HEK293 (cell line): Measurements from ENCODE around the gene LMF1.

ENCODE experiments used
- CTCF ChIA-PET: fragments of 350-600 bp; formaldehyde crosslinking; extraction: SDS; loops from one replicate; lab custom pipeline; 2021; ENCODE audit warnings: antibody characterized with exemption; lab: Yijun Ruan, JAX
- POLR2A ChIA-PET: fragments of 300-600 bp; formaldehyde crosslinking; extraction: SDS; loops from one replicate; lab custom pipeline; 2020; ENCODE audit warnings: antibody characterized with exemption, inconsistent platforms; lab: Yijun Ruan, JAX
- H3K27ac ChIP-seq: fragments of 200-500 bp; sonication (Bioruptor generic); 2 replicates; pipeline ENCODE4 v1.5.1; 2014; ENCODE audit warnings: low read depth, low read length, control low read depth, inconsistent platforms; ENCODE audit errors: extremely low read depth
- H3K36me3 ChIP-seq, 2 experiments: fragments of 200-500 bp in 1 of 2; sonication (Bioruptor generic) in 1 of 2; 1 replicate in 1 of 2; 2 replicates in 1 of 2; pipeline ENCODE4 v1.5.1; 2014 to 2017; ENCODE audit warnings: inconsistent platforms in 2 of 2, low read length in 2 of 2; ENCODE audit not compliant: control insufficient read depth in 2 of 2, insufficient read depth in 1 of 2
- H3K4me1 ChIP-seq: fragments of 200-500 bp; sonication (Bioruptor generic); 2 replicates; pipeline ENCODE4 v1.5.1; 2014; ENCODE audit warnings: mild to moderate bottlenecking, low read length, inconsistent platforms; ENCODE audit not compliant: control insufficient read depth, insufficient read depth
- H3K4me3 ChIP-seq: 2 replicates; pipeline ENCODE4 v1.5.1; 2011; ENCODE audit warnings: low read depth, mild to moderate bottlenecking, control low read depth, low read length, moderate library complexity
- H3K9me3 ChIP-seq: fragments of 200-500 bp; sonication (Bioruptor generic); 2 replicates; pipeline ENCODE4 v1.5.1; 2014; ENCODE audit warnings: low read depth, low read length, inconsistent platforms; ENCODE audit not compliant: control insufficient read depth, insufficient read depth
- BCL11A ChIP-seq: fragments of 450-650 bp; formaldehyde crosslinking; IDR thresholded peaks from 2 replicates; pipeline ENCODE4 v1.5.1; 2016; ENCODE audit warnings: low read depth, missing biosample characterization, missing genetic modification characterization
- HOXC10 ChIP-seq: sonication (generic); formaldehyde crosslinking; IDR thresholded peaks from 2 replicates; pipeline ENCODE4 v1.8.1; 2023; ENCODE audit warnings: mild to moderate bottlenecking, missing genetic modification reagents
- RBAK ChIP-seq: fragments of 450-650 bp; formaldehyde crosslinking; IDR thresholded peaks from 2 replicates; pipeline ENCODE4 v1.5.1; 2016; ENCODE audit warnings: missing biosample characterization, missing genetic modification characterization
- REPIN1 ChIP-seq: fragments of 450-650 bp; formaldehyde crosslinking; IDR thresholded peaks from 2 replicates; pipeline ENCODE4 v1.5.1; 2017; ENCODE audit warnings: missing biosample characterization, missing genetic modification characterization, low read depth
- SCRT1 ChIP-seq: fragments of 450-650 bp; formaldehyde crosslinking; IDR thresholded peaks from 2 replicates; pipeline ENCODE4 v1.5.1; 2016; ENCODE audit warnings: missing biosample characterization, missing genetic modification characterization, borderline replicate concordance
- TCF7L2 ChIP-seq: IDR thresholded peaks from 2 replicates; pipeline ENCODE4 v1.6.1; 2011; ENCODE audit warnings: low read depth, mild to moderate bottlenecking, inconsistent platforms, low read length, moderate library complexity, borderline replicate concordance
- YY1 ChIP-seq: fragments of 450-650 bp; formaldehyde crosslinking; IDR thresholded peaks from 2 replicates; pipeline ENCODE4 v1.5.1; 2018; ENCODE audit warnings: missing biosample characterization, missing genetic modification characterization
- ZBTB11 ChIP-seq: fragments of 450-650 bp; formaldehyde crosslinking; conservative IDR thresholded peaks from 2 replicates; pipeline ENCODE4 v1.5.1; 2016; ENCODE audit warnings: low read depth, missing biosample characterization, missing genetic modification characterization
- ZNF132 ChIP-seq: fragments of 450-650 bp; formaldehyde crosslinking; IDR thresholded peaks from 2 replicates; pipeline ENCODE4 v1.5.1; 2017; ENCODE audit warnings: missing biosample characterization, missing genetic modification characterization, borderline replicate concordance
- ZNF175 ChIP-seq: fragments of 450-650 bp; formaldehyde crosslinking; IDR thresholded peaks from 2 replicates; pipeline ENCODE4 v1.5.1; 2016; ENCODE audit warnings: missing biosample characterization, missing genetic modification characterization
- ZNF202 ChIP-seq: fragments of 450-650 bp; formaldehyde crosslinking; IDR thresholded peaks from 2 replicates; pipeline ENCODE4 v1.5.1; 2016; ENCODE audit warnings: missing biosample characterization, missing genetic modification characterization, borderline replicate concordance
- ZNF354C ChIP-seq: fragments of 450-650 bp; formaldehyde crosslinking; IDR thresholded peaks from 2 replicates; pipeline ENCODE4 v1.5.1; 2016; ENCODE audit warnings: missing biosample characterization, missing genetic modification characterization, low read depth, borderline replicate concordance
- ZNF362 ChIP-seq: fragments of 450-650 bp; formaldehyde crosslinking; IDR thresholded peaks from 2 replicates; pipeline ENCODE4 v1.5.1; 2016; ENCODE audit warnings: missing biosample characterization, missing genetic modification characterization
- ZNF391 ChIP-seq: fragments of 450-650 bp; formaldehyde crosslinking; IDR thresholded peaks from 2 replicates; pipeline ENCODE4 v1.5.1; 2016; ENCODE audit warnings: low read depth, missing biosample characterization, missing genetic modification characterization, borderline replicate concordance
- ZNF580 ChIP-seq: fragments of 450-650 bp; formaldehyde crosslinking; IDR thresholded peaks from 2 replicates; pipeline ENCODE4 v1.5.1; 2016; ENCODE audit warnings: missing biosample characterization, missing genetic modification characterization
- ZNF654 ChIP-seq: fragments of 450-650 bp; formaldehyde crosslinking; IDR thresholded peaks from 2 replicates; pipeline ENCODE4 v1.5.1; 2016; ENCODE audit warnings: low read depth, missing biosample characterization, missing genetic modification characterization
- ZNF677 ChIP-seq: fragments of 450-650 bp; IDR thresholded peaks from 2 replicates; pipeline ENCODE4 v1.5.0; 2018; ENCODE audit warnings: missing biosample characterization, mild to moderate bottlenecking, missing genetic modification characterization, moderate library complexity
- ZNF768 ChIP-seq: fragments of 450-650 bp; formaldehyde crosslinking; IDR thresholded peaks from 2 replicates; pipeline ENCODE4 v1.5.1; 2018; ENCODE audit warnings: missing biosample characterization, mild to moderate bottlenecking, missing genetic modification characterization
- ZNF776 ChIP-seq: fragments of 450-650 bp; formaldehyde crosslinking; IDR thresholded peaks from 2 replicates; pipeline ENCODE4 v1.5.0; 2017; ENCODE audit warnings: missing biosample characterization, missing genetic modification characterization, borderline replicate concordance
- ZNF830 ChIP-seq: fragments of 450-650 bp; IDR thresholded peaks from 2 replicates; pipeline ENCODE4 v1.5.0; 2018; ENCODE audit warnings: missing biosample characterization, missing genetic modification characterization, low read depth, mild to moderate bottlenecking, moderate library complexity
- ZSCAN4 ChIP-seq: fragments of 450-650 bp; formaldehyde crosslinking; IDR thresholded peaks from 2 replicates; pipeline ENCODE4 v1.5.1; 2017; ENCODE audit warnings: missing biosample characterization, missing genetic modification characterization
- ZSCAN5A ChIP-seq: fragments of 450-650 bp; formaldehyde crosslinking; IDR thresholded peaks from 2 replicates; pipeline ENCODE4 v1.5.1; 2016; ENCODE audit warnings: missing biosample characterization, missing genetic modification characterization
- TF ChIP-seq, protein P1 (sequence below): fragments of 450-650 bp; formaldehyde crosslinking; IDR thresholded peaks from 2 replicates; pipeline ENCODE4 v1.5.1; 2016; ENCODE audit warnings: missing biosample characterization, missing genetic modification characterization, low read depth
- TF ChIP-seq, protein P2 (sequence below): fragments of 450-650 bp; formaldehyde crosslinking; IDR thresholded peaks from 2 replicates; pipeline ENCODE4 v1.5.1; 2016; ENCODE audit warnings: missing biosample characterization, missing genetic modification characterization

LMF1 gene

GRCh38 chr16:987906-988305 is 17.1 kb upstream of the LMF1 start:
- TF ChIP-seq, protein P1, sequence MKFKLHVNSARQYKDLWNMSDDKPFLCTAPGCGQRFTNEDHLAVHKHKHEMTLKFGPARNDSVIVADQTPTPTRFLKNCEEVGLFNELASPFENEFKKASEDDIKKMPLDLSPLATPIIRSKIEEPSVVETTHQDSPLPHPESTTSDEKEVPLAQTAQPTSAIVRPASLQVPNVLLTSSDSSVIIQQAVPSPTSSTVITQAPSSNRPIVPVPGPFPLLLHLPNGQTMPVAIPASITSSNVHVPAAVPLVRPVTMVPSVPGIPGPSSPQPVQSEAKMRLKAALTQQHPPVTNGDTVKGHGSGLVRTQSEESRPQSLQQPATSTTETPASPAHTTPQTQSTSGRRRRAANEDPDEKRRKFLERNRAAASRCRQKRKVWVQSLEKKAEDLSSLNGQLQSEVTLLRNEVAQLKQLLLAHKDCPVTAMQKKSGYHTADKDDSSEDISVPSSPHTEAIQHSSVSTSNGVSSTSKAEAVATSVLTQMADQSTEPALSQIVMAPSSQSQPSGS (tag by site-specific recombination): no peak
- TF ChIP-seq ZNF354C (tag by site-specific recombination) (no peak), ZNF362 (no peak), BCL11A (tag by site-specific recombination) (no peak), RBAK (tag by site-specific recombination) (no peak), ZNF830 (tag by site-specific recombination) (no peak), ZNF776 (tag by site-specific recombination) (no peak), REPIN1 (tag by site-specific recombination) (no peak), ZBTB11 (tag by site-specific recombination) (no peak), YY1 (tag by site-specific recombination) (no peak), TCF7L2 (no peak)
- Histone ChIP-seq H3K4me1 (no peaks in the 10 kb centered on the region), H3K9me3 (no peaks in the 10 kb centered on the region), H3K27ac (no peak overlapping the region), H3K4me3 (no peak overlapping the region), H3K36me3 (no peaks in the 10 kb centered on the region)
- CTCF ChIA-PET: no interaction called here
- POLR2A ChIA-PET: no interaction called here

GRCh38 chr16:986925-987582 is 16.3 kb upstream of the LMF1 start:
- POLR2A ChIA-PET: interaction anchor here (0.5 kb wide), 1 partner anchor 13 kb away, joined by 3 read pairs; no protein-coding TSS in a partner anchor
- H3K36me3 ChIP-seq: no peaks in the 10 kb centered on the region
- CTCF ChIA-PET: no interaction called here
- no peak overlapping the region for H3K27ac ChIP-seq
- no peaks in the 10 kb centered on the region for H3K9me3 ChIP-seq
- no peaks in the 10 kb centered on the region for H3K4me1 ChIP-seq
- no peak overlapping the region for H3K4me3 ChIP-seq
- TF ChIP-seq ZNF768 (tag by site-specific recombination): no peak
- TF ChIP-seq, protein P2, sequence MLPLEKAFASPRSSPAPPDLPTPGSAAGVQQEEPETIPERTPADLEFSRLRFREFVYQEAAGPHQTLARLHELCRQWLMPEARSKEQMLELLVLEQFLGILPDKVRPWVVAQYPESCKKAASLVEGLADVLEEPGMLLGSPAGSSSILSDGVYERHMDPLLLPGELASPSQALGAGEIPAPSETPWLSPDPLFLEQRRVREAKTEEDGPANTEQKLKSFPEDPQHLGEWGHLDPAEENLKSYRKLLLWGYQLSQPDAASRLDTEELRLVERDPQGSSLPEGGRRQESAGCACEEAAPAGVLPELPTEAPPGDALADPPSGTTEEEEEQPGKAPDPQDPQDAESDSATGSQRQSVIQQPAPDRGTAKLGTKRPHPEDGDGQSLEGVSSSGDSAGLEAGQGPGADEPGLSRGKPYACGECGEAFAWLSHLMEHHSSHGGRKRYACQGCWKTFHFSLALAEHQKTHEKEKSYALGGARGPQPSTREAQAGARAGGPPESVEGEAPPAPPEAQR (tag by site-specific recombination): no peak
- TF ChIP-seq ZNF677 (tag by site-specific recombination): no peak
- TF ChIP-seq ZNF202 (tag by site-specific recombination): no peak
- no peak for TF ChIP-seq ZNF175
- TF ChIP-seq HOXC10 (CRISPR knock-in tag): no peak
- no peak for TF ChIP-seq SCRT1 (tag by site-specific recombination)
- TF ChIP-seq ZSCAN4 (tag by site-specific recombination): no peak
- TF ChIP-seq ZNF654: no peak
- TF ChIP-seq ZSCAN5A: no peak
- TF ChIP-seq ZNF391 (tag by site-specific recombination): no peak
- TF ChIP-seq ZNF580 (tag by site-specific recombination): no peak
- TF ChIP-seq ZNF132 (tag by site-specific recombination): no peak
